GM23248 (cell line): Measurements from ENCODE around the gene PLA2G4E.

Experiments
- EZH2 ChIP-seq: fragments of 200-600 bp; sonication (generic); IDR thresholded peaks from 2 replicates; pipeline ENCODE4 v1.6.1; 2018; ENCODE audit warnings: antibody characterized with exemption, mild to moderate bottlenecking; ENCODE audit not compliant: insufficient read depth, poor library complexity, severe bottlenecking
- EZH2phosphoT487 ChIP-seq: fragments of 200-600 bp; sonication (generic); IDR thresholded peaks from 2 replicates; pipeline ENCODE4 v1.6.1; 2018; ENCODE audit warnings: antibody characterized with exemption, moderate library complexity, mild to moderate bottlenecking, low read depth; ENCODE audit not compliant: insufficient read depth

DNA sequence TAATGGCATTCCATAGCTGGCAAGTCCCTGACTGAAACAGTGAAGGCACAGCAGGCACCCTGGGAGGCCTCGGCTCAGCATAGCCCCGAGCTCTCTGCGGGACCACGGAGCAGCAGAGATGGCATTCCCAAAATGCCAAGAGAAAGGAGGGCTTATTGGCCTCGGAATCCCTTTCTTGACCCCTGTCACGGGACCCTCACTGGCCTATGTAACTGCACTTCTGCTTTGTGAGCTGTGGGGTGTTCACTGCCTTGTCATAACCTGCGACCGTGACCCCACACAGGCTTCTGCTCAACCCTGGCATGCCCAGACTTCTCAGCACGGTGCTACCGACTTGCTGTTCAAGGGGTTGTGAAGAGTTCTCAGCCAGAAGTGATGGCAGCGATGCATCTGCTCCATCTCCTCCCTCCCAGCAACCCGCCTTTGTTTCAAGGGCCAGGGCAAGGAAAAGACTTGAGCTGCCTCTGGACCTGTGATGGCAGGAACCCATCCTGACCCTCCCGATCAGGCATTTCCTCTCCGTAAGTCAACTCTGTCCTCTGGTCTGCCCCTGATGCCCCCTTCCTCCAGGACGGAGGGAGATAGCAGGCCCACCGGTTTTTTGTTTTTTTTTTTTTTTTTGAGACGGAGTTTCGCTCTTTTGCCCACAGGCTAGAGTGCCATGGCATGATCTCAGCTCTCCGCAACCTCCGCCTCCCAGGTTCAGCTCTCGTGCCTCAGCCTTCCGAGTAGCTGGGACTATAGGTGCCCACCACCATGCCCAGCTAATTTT, 79.0 kb downstream of the PLA2G4E start:
- TF ChIP-seq EZH2 (no peak), EZH2phosphoT487 (no peak)
